GM12872 (cell line): ENCODE results near the gene RPRML.

ENCODE experiments used
- TF ChIP-seq, protein P1 (sequence below): IDR thresholded peaks from 3 replicates; pipeline ENCODE4 v1.5.1; 2011; ENCODE audit warnings: low read depth, mild to moderate bottlenecking, low read length, moderate library complexity; ENCODE audit not compliant: insufficient read depth

RPRML gene

DNA sequence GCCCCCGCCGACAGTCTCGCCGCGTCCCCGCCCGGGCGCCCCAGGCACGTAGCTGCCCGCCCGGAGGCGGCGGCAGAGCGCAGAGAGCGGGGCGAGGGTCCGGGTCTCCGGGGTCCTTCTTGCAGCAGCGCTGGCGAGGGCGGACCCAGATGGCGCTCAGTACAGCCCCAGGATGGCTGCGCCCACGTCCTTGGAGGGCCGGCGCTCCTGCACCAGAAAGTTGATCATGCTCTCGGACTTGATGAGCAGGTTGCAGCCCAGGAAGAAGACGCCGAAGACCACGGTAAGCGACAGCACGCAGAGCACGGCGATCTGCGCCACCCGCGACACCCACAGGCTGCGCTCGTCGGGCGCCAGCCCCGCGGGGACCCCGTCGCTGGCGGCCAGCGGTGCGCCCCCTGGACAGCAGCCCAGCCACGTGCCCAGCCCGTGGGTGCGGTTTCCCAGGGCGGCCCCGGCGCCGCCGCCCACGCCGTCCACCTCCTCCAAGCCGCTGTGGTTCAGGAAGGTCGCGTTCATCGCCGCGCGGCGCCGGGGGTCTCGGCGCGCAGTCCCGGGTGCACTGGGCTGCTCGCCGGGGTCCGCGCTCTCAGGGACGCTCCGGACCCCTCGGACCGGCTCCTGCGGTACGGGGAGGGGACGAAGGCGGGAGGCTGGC, 435 bp downstream of the RPRML start:
- TF ChIP-seq, protein P1, sequence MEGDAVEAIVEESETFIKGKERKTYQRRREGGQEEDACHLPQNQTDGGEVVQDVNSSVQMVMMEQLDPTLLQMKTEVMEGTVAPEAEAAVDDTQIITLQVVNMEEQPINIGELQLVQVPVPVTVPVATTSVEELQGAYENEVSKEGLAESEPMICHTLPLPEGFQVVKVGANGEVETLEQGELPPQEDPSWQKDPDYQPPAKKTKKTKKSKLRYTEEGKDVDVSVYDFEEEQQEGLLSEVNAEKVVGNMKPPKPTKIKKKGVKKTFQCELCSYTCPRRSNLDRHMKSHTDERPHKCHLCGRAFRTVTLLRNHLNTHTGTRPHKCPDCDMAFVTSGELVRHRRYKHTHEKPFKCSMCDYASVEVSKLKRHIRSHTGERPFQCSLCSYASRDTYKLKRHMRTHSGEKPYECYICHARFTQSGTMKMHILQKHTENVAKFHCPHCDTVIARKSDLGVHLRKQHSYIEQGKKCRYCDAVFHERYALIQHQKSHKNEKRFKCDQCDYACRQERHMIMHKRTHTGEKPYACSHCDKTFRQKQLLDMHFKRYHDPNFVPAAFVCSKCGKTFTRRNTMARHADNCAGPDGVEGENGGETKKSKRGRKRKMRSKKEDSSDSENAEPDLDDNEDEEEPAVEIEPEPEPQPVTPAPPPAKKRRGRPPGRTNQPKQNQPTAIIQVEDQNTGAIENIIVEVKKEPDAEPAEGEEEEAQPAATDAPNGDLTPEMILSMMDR = no peak

DNA sequence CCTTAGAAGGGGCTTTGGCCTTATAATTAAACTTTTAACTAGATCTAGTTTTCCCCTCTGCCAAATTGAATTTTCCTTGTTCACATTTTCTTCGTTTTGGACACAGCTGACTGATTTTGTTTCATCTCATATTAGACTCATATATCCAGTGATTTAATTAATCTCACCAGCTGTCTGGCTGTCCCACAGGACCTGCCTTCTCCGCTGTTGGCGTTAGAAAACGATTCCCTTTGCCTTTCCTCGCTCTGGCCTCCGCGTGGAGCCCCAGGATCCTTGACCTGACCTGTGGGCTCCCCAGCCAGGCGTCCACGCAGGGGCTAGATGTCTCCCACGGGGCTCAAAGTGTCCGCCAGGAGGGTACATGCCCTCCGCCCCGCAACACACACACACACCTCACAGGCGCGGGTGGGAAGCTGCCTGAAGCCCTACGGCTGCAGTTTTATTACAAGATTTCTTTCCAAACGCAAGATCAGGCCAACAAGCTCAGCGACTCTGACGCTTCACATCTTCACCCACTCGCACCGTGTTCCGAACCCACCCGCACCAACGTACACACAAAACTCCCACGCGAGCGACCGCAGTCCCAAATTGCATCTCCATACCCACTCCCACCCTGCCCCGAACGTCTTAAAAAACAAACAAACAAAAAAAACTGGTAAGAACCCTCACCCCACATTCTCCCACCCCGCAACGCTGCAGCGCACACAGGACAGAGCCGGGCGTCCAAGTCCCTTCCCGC, 1.1 kb downstream of the RPRML start:
- TF ChIP-seq, protein P1 = no peak

DNA sequence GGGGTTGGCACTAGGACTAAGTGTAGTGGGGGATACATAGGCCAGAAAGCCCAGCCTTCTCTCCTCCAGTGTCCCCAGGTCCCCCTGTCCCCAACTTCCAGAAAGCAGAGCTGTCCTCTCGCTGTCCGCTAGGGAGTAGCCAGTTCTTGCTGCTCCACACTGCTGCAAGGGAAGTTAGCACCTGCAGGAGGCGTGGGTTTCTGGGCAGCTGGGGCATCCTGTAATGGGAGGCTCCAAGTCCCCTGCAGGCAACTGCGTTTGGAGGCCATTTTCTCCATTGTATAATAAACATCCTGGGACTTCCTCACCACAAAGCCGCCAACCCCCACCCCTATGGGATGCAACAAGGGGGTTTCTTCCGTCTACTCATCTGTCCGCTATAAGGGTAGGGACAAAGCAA, 1.7 kb downstream of the RPRML start:
- TF ChIP-seq, protein P1 = 0 out of 3 replicates have a peak, but pooled peaks have one; percentile 16

DNA sequence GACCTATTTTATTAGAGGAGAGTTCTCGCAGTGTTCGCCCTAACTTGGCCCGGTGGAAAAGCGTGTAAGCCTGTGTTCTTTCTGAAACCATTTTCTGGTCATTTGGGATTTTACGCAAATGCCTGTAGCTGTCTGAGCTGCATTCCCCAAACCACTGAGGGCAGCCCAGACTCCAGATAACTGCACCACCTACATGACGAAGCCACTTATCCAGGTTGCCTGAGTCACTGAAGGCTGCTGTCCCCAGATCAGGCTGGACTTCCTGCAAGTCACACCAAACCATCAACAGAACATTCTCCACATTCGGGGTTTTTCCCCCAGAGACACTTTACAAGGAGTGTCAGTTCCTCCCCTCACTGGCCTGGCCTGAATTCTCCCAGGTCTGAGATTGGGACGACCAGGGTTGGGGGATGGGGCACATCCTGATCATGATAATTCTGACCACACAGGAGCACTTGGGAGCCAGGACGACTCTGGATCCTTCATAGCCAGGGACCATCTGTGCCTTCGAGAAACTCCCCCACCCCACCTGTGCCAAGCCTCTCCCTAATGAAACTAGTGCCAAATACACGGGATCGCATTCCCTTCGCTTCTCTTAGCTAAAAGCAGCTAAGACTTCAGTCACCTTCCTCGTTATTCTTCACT, 2.3 kb downstream of the RPRML start:
- TF ChIP-seq, protein P1 = no peak

DNA sequence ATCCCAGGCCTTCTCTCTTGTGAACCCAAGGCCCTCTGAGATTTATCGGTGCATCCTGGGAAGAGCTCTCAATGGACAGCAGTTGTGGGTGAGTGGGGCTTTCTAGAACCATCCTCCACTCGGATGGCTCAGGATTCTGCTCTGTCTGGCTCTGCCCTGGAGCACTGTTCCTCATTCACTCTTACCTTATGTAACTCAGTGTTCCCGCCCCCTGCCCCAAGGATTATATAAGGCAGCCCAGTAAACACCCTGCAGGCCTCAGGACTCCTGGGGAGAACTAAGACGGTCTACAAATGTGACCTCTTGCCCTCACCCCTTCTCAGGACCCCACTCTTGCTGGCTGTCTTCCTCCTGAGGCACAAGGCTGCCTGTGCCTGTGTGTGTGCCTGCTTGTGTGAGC, 3.8 kb downstream of the RPRML start:
- TF ChIP-seq, protein P1 = no peak

DNA sequence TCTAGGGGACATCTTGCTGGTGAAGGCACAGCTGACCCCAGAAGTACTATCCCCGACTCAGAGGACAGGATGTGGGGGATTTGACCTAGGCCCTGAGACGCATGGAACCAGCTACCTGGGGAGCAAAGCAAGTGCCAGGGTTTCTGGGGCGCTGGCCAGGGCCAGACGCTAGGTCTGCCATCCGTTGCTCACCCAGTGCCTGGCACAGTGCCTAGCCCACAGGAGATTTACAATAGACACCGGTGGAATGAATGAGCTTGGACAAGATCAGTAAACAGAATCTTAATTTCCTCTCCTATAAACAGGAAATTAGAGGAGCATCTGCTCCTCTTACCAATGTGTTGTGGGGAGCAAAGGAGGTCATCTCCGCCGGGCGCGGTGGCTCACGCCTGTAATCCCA, 5.0 kb downstream of the RPRML start:
- TF ChIP-seq, protein P1 = no peak

DNA sequence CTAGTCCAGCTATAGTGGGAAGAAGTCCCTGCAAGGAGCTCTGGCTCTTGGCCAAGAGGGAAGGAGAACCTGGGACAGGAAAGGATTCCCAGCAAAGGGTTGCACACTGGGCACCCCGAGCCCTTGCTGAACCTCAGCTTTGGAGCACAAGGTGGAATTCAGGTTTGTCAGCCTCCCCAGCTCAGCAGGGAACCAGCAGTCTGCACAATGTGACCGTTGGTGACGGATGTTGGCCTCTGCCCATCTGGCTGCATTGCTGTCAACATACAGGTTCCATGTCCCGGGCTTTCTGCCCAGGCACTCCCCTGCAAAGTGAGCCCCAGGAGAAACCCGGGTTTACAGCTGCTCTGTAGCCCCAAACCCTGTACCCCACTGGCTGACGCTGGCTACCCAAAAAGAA, 6.7 kb downstream of the RPRML start:
- TF ChIP-seq, protein P1 = no peak
